ENCODE results near the gene BMP2K.
"Not testable (repeated sequence)": the region's sequence is repeated elsewhere in the genome, so short reads cannot be mapped to it uniquely, and the experiment has no call there.

The BMP2K gene

DNA sequence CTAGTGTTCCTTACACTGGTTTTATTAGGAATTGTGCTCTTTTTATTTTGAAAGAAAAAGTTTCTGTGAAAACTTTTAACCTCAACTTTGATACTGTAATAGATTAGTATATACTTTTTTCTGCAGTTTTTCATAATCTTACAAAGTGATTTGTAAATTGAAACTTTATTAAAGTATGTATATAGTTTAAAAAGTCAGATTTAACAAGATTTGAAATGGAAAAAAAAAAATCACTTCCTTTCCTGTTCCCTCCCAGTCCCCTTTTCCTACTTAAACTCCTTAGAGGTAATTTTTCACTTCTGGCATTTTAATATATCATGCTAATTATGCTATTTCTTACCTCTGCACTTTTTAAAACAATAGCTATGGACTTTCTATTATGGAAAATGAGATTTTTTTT, 113.8 kb downstream of the BMP2K start:
- no peak for TF ChIP-seq CTCF (conservative IDR thresholded peaks at IDR 0.05; ENCODE audit: control insufficient read depth, insufficient read depth, low read depth, low read length)

GRCh38 chr4:78899302-78899701, 123.2 kb downstream of the BMP2K start:
- TF ChIP-seq CTCF (conservative IDR thresholded peaks at IDR 0.05; ENCODE audit: control insufficient read depth, insufficient read depth, low read depth, low read length) = no peak
- H3K4me3 ChIP-seq (ENCODE audit: control insufficient read depth, low read depth, low read length) = no peak overlapping the region
- DNase-seq (ENCODE audit: low read depth) = no peak

More for the DNA sequence above, 113.8 kb downstream of the BMP2K start:
- H3K4me3 ChIP-seq (ENCODE audit: control insufficient read depth, low read depth, low read length) = no peak overlapping the region
- DNase-seq (ENCODE audit: low read depth) = no peak

DNA sequence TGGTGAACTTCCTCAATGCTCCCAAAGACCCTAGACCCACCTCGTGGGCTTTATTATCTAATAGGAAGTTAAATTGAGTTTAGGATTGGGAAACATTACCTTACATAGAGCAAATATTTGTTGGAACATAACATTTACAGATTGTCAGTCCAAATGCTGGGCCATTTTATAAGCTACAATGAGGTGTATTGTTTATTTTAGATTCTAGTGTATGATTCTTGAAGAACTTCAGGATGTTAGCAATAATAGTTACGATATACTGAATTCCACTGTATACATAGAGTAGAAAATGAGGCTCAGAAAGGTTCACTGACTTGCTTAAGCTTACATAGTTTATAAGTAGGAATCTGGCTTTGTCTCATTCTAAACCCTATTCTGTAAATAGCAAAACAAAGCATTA, 125.7 kb downstream of the BMP2K start:
- DNase-seq (ENCODE audit: low read depth) = no peak
- no peak for TF ChIP-seq CTCF (conservative IDR thresholded peaks at IDR 0.05; ENCODE audit: control insufficient read depth, insufficient read depth, low read depth, low read length)
- H3K4me3 ChIP-seq (ENCODE audit: control insufficient read depth, low read depth, low read length) = no peak overlapping the region

DNA sequence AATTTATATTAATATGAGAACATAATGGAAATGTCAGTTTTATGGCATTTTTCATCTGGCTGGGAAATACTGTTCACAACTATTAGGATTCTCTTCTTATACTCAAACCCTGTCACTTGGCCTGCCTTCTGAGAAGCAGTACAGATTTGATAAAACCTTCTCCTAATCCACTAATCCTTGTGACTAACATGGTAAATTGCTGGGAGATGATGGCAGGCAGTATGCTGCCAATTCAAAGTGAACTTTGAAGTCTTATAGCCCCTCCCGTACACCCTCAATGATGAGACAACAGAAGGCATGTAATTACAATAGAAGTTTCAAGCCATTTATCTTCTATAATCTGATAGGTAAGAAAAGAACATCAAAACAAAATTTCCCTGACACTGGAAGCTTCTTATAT, 126.1 kb downstream of the BMP2K start:
- H3K4me3 ChIP-seq (ENCODE audit: control insufficient read depth, low read depth, low read length) = no peak overlapping the region
- DNase-seq (ENCODE audit: low read depth) = peak; percentile 19
- no peak for TF ChIP-seq CTCF (conservative IDR thresholded peaks at IDR 0.05; ENCODE audit: control insufficient read depth, insufficient read depth, low read depth, low read length)

GRCh38 chr4:78904143-78904542, 128.0 kb downstream of the BMP2K start:
- no peak overlapping the region for H3K4me3 ChIP-seq (ENCODE audit: control insufficient read depth, low read depth, low read length)
- TF ChIP-seq CTCF (conservative IDR thresholded peaks at IDR 0.05; ENCODE audit: control insufficient read depth, insufficient read depth, low read depth, low read length) = no peak
- DNase-seq (ENCODE audit: low read depth) = peak; percentile 12

DNA sequence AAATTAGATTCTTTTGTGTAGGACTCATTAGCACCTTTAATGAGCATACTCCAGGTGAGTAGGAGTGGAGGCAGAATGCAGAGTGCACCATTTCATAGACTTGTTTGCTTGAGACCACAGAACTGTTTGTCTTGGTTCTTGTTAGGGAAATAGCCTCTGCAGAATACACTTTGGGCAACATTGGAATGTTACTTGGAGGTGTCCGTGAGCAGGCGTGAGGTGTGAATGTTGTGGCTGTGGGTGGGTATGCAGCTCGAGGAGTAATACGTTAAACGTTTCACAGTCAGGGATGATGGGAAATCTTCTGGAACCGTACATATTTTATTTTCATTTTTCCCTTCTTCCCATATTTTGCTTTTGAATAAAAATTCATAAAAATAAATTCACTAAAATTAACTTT, 131.5 kb downstream of the BMP2K start:
- H3K4me3 ChIP-seq (ENCODE audit: control insufficient read depth, low read depth, low read length) = no peak overlapping the region
- no peak for DNase-seq (ENCODE audit: low read depth)
- TF ChIP-seq CTCF (conservative IDR thresholded peaks at IDR 0.05; ENCODE audit: control insufficient read depth, insufficient read depth, low read depth, low read length) = no peak

DNA sequence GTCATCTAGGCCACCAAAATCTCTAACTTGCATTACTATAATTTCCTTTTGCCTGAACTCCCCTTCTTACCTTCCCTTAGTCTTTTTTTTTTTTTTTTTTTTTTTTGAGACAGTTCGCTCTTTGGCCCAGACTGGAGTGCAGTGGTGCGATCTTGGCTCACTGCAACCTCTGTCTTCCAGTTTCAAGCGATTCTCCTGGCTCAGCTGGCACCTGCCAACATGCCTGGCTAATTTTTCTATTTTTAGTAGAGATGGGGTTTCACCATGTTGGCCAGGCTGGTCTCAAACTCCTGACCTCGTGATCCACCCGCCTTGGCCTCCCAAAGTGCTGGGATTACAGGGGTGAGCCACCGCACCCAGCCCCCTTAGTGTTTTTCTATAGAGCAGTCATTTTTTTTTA, 132.8 kb downstream of the BMP2K start:
- not testable (repeated sequence) for DNase-seq (ENCODE audit: low read depth); H3K4me3 ChIP-seq (ENCODE audit: control insufficient read depth, low read depth, low read length)

Measured in fibroblast of mammary gland (primary cell).